Measurements from ENCODE around the gene TK2.
A peak's percentile ranks its signal among the peaks of the same experiment; 100 is the strongest.
"Not testable (repeated sequence)": the region's sequence is repeated elsewhere in the genome, so short reads cannot be mapped to it uniquely, and the experiment has no call there.

Gene TK2

GRCh38 chr16:66574081-66574480, 24.2 kb upstream of the TK2 start:
- no peak for DNase-seq (ENCODE audit: low read depth in 1 of 2, low spot score in 1 of 2)

GRCh38 chr16:66572356-66572755, 22.4 kb upstream of the TK2 start:
- DNase-seq (ENCODE audit: low read depth in 1 of 2, low spot score in 1 of 2): no peak

GRCh38 chr16:66569827-66570405, 20.0 kb upstream of the TK2 start:
- DNase-seq (ENCODE audit: low read depth in 1 of 2, low spot score in 1 of 2): no peak

GRCh38 chr16:66569131-66569530, 19.2 kb upstream of the TK2 start:
- DNase-seq (ENCODE audit: low read depth in 1 of 2, low spot score in 1 of 2): no peak

- no peak for DNase-seq (ENCODE audit: low read depth in 1 of 2, low spot score in 1 of 2)
Observed at GRCh38 chr16:66568355-66568754, 18.4 kb upstream of the TK2 start.

- DNase-seq (ENCODE audit: low read depth in 1 of 2, low spot score in 1 of 2): not testable (repeated sequence)
Observed at GRCh38 chr16:66567270-66567669, 17.3 kb upstream of the TK2 start.

- no peak for DNase-seq (ENCODE audit: low read depth in 1 of 2, low spot score in 1 of 2)
Observed at GRCh38 chr16:66566051-66566901, 16.4 kb upstream of the TK2 start, which contains the start of gene CMTM1. CMTM1 (plus strand) TSS chr16:66566439; CDS start chr16:66566514, 75 bp downstream.

- no peak for DNase-seq (ENCODE audit: low read depth in 1 of 2, low spot score in 1 of 2)
Observed at GRCh38 chr16:66563574-66564334, 13.8 kb upstream of the TK2 start.

- no peak for DNase-seq (ENCODE audit: low read depth in 1 of 2, low spot score in 1 of 2)
Observed at GRCh38 chr16:66562986-66563385, 13.1 kb upstream of the TK2 start.

GRCh38 chr16:66562409-66562808, 12.5 kb upstream of the TK2 start:
- DNase-seq (ENCODE audit: low read depth in 1 of 2, low spot score in 1 of 2): no peak

- no peak for DNase-seq (ENCODE audit: low read depth in 1 of 2, low spot score in 1 of 2)
Observed at GRCh38 chr16:66561381-66562080, 11.6 kb upstream of the TK2 start.

- DNase-seq (ENCODE audit: low read depth in 1 of 2, low spot score in 1 of 2): no peak
Observed at GRCh38 chr16:66560107-66560506, 10.2 kb upstream of the TK2 start.

- DNase-seq (ENCODE audit: low read depth in 1 of 2, low spot score in 1 of 2): no peak
Observed at GRCh38 chr16:66554495-66554894, 4.6 kb upstream of the TK2 start.

GRCh38 chr16:66554021-66554420, 4.1 kb upstream of the TK2 start:
- no peak for DNase-seq (ENCODE audit: low read depth in 1 of 2, low spot score in 1 of 2)

GRCh38 chr16:66553223-66553622, 3.3 kb upstream of the TK2 start:
- no peak for DNase-seq (ENCODE audit: low read depth in 1 of 2, low spot score in 1 of 2)

- peak; percentile 79 to 90 for DNase-seq (ENCODE audit: low read depth in 1 of 2, low spot score in 1 of 2)
Observed at GRCh38 chr16:66552286-66553177, 2.6 kb upstream of the TK2 start, which contains the start of gene CKLF. CKLF (plus strand) TSS chr16:66552576; CDS start chr16:66552716, 140 bp downstream.

- DNase-seq (ENCODE audit: low read depth in 1 of 2, low spot score in 1 of 2): no peak
Observed at GRCh38 chr16:66551788-66552285, 1.9 kb upstream of the TK2 start.

GRCh38 chr16:66551348-66551759, 1.4 kb upstream of the TK2 start:
- peak in 1 of 2 donors; percentile 36 for DNase-seq (ENCODE audit: low read depth in 1 of 2, low spot score in 1 of 2)

- no peak for DNase-seq (ENCODE audit: low read depth in 1 of 2, low spot score in 1 of 2)
Observed at GRCh38 chr16:66548868-66549267, 1.1 kb downstream of the TK2 start.

GRCh38 chr16:66548068-66548467, 1.9 kb downstream of the TK2 start:
- no peak for DNase-seq (ENCODE audit: low read depth in 1 of 2, low spot score in 1 of 2)

Measured in activated T-helper 1 cell treated with anti-CD3 and anti-CD28 coated beads, Interleukin-2, amount 50 U/mL, for 16 hours (primary cell).